PC-3 (cell line): Measurements from ENCODE around the gene GALNTL6. TPM values are rescaled to one million over a fixed set of nuclear protein-coding genes. Genes with fewer than 3 reads are reported as not detected.

ENCODE experiments used
- ATAC-seq: fragments of 200-7000 bp; cut with Tn5 transposase; 2 replicates; pipeline ENCODE4 v1.9.1; 2020; ENCODE audit warnings: mild to moderate bottlenecking, moderate library complexity
- BruUV-seq: library from RNA; stranded (reverse); fragments of 400-500 nt; replicated peaks from 2 replicates; lab custom pipeline; 2021; lab: Mats Ljungman, UMichigan
- CTCF ChIA-PET: fragments of 300-600 bp; sonication (Branson Sonifier 250); formaldehyde crosslinking; loops from one replicate; lab custom pipeline; 2022; ENCODE audit warnings: antibody characterized with exemption; lab: Charles Lee
- POLR2A ChIA-PET: fragments of 300-600 bp; sonication (Branson Sonifier 250); formaldehyde crosslinking; loops from one replicate; lab custom pipeline; 2022; ENCODE audit warnings: antibody characterized with exemption; ENCODE audit not compliant: unreplicated experiment; lab: Charles Lee
- DNase-seq: peaks from one replicate; pipeline ENCODE4 v3.0.0-alpha.2; 2015
- H2AFZ ChIP-seq: fragments of 300-600 bp; sonication (generic); 2 replicates; pipeline ENCODE4 v1.6.0; 2016; ENCODE audit warnings: antibody characterized with exemption, low read length
- H3F3A ChIP-seq: fragments of 300-600 bp; sonication (generic); one replicate; pipeline ENCODE4 v1.6.0; 2017; ENCODE audit warnings: antibody characterized with exemption, low read length, control low read depth, mild to moderate bottlenecking; ENCODE audit not compliant: unreplicated experiment
- H3K27ac ChIP-seq: fragments of 300-600 bp; sonication (generic); 2 replicates; pipeline ENCODE4 v1.5.1; 2016; ENCODE audit warnings: mild to moderate bottlenecking, low read length
- H3K27me3 ChIP-seq: fragments of 300-600 bp; sonication (generic); 2 replicates; pipeline ENCODE4 v1.6.1; 2016; ENCODE audit warnings: low read length, mixed read lengths
- H3K36me3 ChIP-seq: fragments of 300-600 bp; sonication (generic); 2 replicates; pipeline ENCODE4 v1.6.1; 2016; ENCODE audit warnings: low read depth, mixed run types, low read length, mixed read lengths
- H3K4me1 ChIP-seq: fragments of 300-600 bp; sonication (generic); 2 replicates; pipeline ENCODE4 v1.5.1; 2016; ENCODE audit warnings: low read length; ENCODE audit not compliant: insufficient read depth
- H3K4me2 ChIP-seq: fragments of 300-600 bp; sonication (generic); 2 replicates; pipeline ENCODE4 v1.6.0; 2016; ENCODE audit warnings: low read length
- H3K4me3 ChIP-seq: fragments of 300-600 bp; sonication (generic); 2 replicates; pipeline ENCODE4 v1.5.1; 2016; ENCODE audit warnings: mild to moderate bottlenecking, low read length, mixed read lengths
- H3K79me2 ChIP-seq: fragments of 300-600 bp; sonication (generic); 2 replicates; pipeline ENCODE4 v1.6.1; 2017; ENCODE audit warnings: low read length, mixed read lengths
- H3K9ac ChIP-seq: fragments of 300-600 bp; sonication (generic); 2 replicates; pipeline ENCODE4 v1.6.0; 2016; ENCODE audit warnings: mild to moderate bottlenecking, low read length
- H3K9me2 ChIP-seq: fragments of 300-600 bp; sonication (generic); replicated peaks from 2 replicates; pipeline ENCODE4 v1.6.1; 2016; ENCODE audit warnings: mixed run types, low read length, mixed read lengths
- H3K9me3 ChIP-seq: fragments of 300-600 bp; sonication (generic); 2 replicates; pipeline ENCODE4 v1.6.1; 2016; ENCODE audit warnings: low read length, mixed read lengths
- H4K20me1 ChIP-seq: fragments of 300-600 bp; sonication (generic); 2 replicates; pipeline ENCODE4 v1.6.1; 2016; ENCODE audit warnings: low read length, mixed read lengths
- CTCF ChIP-seq: fragments of 300-600 bp; sonication (generic); conservative IDR thresholded peaks from 2 replicates; pipeline ENCODE4 v1.5.1; 2017; ENCODE audit warnings: antibody characterized with exemption, low read depth, mild to moderate bottlenecking, low read length
- EZH2 ChIP-seq: fragments of 300-600 bp; sonication (generic); IDR thresholded peaks from one replicate; pipeline ENCODE4 v1.6.1; 2017; ENCODE audit warnings: antibody characterized with exemption, mild to moderate bottlenecking, low read length; ENCODE audit not compliant: unreplicated experiment
- EZH2phosphoT487 ChIP-seq: fragments of 300-600 bp; sonication (generic); IDR thresholded peaks from 2 replicates; pipeline ENCODE4 v1.6.1; 2018; ENCODE audit warnings: mild to moderate bottlenecking, antibody characterized with exemption, low read length, borderline replicate concordance
- intact Hi-C: fragments of 100-400 bp; cut with micrococcal nuclease; formaldehyde crosslinking; loops from 2 replicates; pipeline ENCODE4 v1.9.0; 2023
- total RNA-seq: library from RNA; depleted of rRNA; stranded (reverse); fragments of >200 nt; gene quantifications from 2 replicates; pipeline ENCODE4 v1.2.3, GENCODE V29; 2014

GALNTL6 gene
- total RNA-seq, 1 experiment from 2014 or later: not detected

DNA sequence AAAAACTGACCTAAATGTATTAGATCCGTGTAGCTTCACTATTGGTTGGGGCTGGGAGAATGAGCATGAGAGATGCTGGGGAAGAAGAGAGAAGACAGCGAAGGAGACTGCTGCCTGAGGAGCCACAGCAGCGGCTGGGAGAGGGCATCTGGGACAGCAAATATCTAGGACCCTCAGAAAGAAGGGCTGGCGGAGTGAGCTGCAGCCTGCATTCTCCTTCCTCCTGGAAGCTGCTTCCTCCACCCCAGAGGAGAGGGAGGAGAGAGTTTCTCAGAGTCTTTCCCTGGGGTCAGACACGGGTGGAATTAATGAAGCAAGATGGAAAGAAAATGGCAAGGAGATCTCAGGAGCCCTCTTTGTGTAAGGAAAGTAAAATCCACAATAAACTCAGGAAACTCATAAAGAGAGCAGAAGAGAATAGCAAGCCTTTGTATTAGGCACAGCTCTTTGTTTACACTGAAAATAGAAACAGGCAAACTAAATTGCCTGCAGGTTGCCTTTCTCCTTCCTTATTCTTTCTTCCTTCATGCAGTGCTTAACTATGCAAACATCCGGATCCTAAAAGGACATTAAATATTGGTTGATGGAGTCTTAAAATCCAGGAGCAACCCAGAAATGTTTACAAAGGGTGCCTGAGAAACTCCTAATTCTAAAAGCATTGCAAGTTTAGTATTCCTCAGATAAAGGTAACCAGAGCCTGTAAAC, 1225.1 kb downstream of the GALNTL6 start:
- H3K4me2 ChIP-seq: peak overlapping the region; percentile 65
- no peaks in the 10 kb centered on the region for H4K20me1 ChIP-seq
- peak overlapping the region; percentile 30; the same call in 1 of the 2 replicates for H2AFZ ChIP-seq
- TF ChIP-seq CTCF (no peak), EZH2phosphoT487 (no peak), EZH2 (no peak)
- ChIA-PET CTCF (interaction anchor here (0.9 kb wide), 1 partner anchor 13 kb away, joined by 3 read pairs; no protein-coding TSS in a partner anchor), POLR2A (no interaction called here)
- no TSS peak for BruUV-seq
- H3K4me1 ChIP-seq: peaks cover 29% of the 10 kb centered on the region
- no peaks in the 10 kb centered on the region for H3K9me3 ChIP-seq
- ATAC-seq: peak; percentile 82
- H3K27me3 ChIP-seq: no peaks in the 10 kb centered on the region
- intact Hi-C loops: loop anchor here (1.0 kb wide), 3 partner anchors 132 to 214 kb away; no protein-coding TSS in a partner anchor
- H3K79me2 ChIP-seq: no peaks in the 10 kb centered on the region
- peak; percentile 60 for DNase-seq
- no peaks in the 10 kb centered on the region for H3K36me3 ChIP-seq
- no peak overlapping the region; the same call in 1 of the 2 replicates for H3K4me3 ChIP-seq
- H3K9ac ChIP-seq: no peak overlapping the region
- peaks cover 4% of the 10 kb centered on the region for H3F3A ChIP-seq
- peak overlapping the region; percentile 74 for H3K27ac ChIP-seq
- H3K9me2 ChIP-seq: no peaks in the 10 kb centered on the region

DNA sequence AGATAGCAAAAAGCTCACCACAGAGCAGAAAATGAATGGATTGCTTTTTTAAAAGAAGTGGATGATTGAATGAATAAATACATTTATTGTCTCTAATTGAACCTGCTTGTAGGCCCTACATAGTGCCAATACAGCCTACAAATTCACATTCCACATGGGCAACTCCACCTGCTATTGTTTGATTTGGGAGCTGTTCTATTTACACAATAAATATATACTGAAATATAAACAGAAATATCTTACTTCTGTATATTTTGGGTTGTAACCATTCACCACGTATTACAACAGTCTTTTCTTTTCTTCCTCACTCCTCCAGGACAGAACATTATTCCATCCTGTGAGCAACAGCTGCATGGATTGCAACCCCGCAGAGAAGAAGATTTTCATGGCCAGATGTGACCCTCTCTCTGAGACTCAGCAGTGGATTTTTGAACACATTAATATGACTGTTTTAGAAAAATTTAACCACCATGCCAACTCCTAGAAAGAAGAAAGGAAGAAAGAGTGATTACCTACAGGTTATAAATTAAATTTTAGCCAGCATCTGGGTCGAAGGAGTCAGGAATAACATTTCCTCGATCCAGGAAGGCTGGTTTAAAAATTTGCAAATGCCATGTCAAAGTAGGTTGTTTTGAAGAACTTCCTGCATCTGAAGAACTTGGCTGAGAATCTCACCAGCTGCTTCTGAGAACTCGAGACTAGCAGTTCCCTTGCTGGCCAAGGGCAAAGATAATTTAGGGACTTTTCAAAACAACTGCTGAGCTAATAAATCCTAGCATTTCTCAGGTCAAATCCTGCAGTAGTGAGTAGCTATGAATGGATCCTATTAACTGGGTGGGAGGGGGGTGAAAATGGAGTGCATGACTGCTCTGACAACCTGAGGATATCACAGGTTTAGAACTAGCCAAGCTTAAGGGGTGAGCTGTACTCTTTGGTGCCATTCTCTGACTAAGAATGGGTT, 1226.7 kb downstream of the GALNTL6 start:
- Histone ChIP-seq H3K9me3 (no peaks in the 10 kb centered on the region), H4K20me1 (no peaks in the 10 kb centered on the region), H3K4me2 (peak overlapping the region; percentile 65), H3K27ac (peak overlapping the region; percentile 44), H3K36me3 (no peaks in the 10 kb centered on the region), H3K79me2 (no peaks in the 10 kb centered on the region), H3F3A (peaks cover 4% of the 10 kb centered on the region), H2AFZ (peak overlapping the region; percentile 65; the same call in 1 of the 2 replicates), H3K4me3 (peak overlapping the region; percentile 15; the same call in 1 of the 2 replicates), H3K9ac (no peak overlapping the region; the same call in 1 of the 2 replicates), H3K4me1 (peaks cover 29% of the 10 kb centered on the region), H3K9me2 (no peaks in the 10 kb centered on the region), H3K27me3 (no peaks in the 10 kb centered on the region)
- DNase-seq: peak; percentile 41
- ATAC-seq: peak; percentile 53
- TSS peak; percentile 63 for BruUV-seq
- intact Hi-C loops: loop anchor here (1.0 kb wide), 1 partner anchor 17 kb away; no protein-coding TSS in a partner anchor
- POLR2A ChIA-PET: interaction anchor here (0.6 kb wide), 1 partner anchor 295 kb away, joined by 8 read pairs; the partner anchor contains the start of gene HMGB2
- CTCF ChIA-PET: no interaction called here
- no peak for TF ChIP-seq EZH2
- TF ChIP-seq CTCF: no peak
- no peak for TF ChIP-seq EZH2phosphoT487
